B cell (primary cell): Measurements from ENCODE around the gene RFT1. TPM values are rescaled to one million over a fixed set of nuclear protein-coding genes. Genes with fewer than 3 reads are reported as not detected.

ENCODE experiments used
- ATAC-seq: fragments of 200-7000 bp; cut with Tn5 transposase; one replicate; pipeline ENCODE4 v1.10.0; 2021; ENCODE audit warnings: low read depth, mild to moderate bottlenecking, moderate number of reproducible peaks, moderate library complexity
- CTCF ChIA-PET: fragments of 350-600 bp; sonication (Branson Sonifier 250); formaldehyde crosslinking; loops from one replicate; lab custom pipeline; 2021; ENCODE audit warnings: antibody characterized with exemption, inconsistent platforms; lab: Charles Lee
- POLR2A ChIA-PET: fragments of 350-600 bp; sonication (Branson Sonifier 250); formaldehyde crosslinking; loops from one replicate; lab custom pipeline; 2021; ENCODE audit warnings: antibody characterized with exemption; lab: Charles Lee
- DNase-seq: peaks from one replicate; pipeline ENCODE4 v3.0.0; 2013
- H2AFZ ChIP-seq: 2 replicates; pipeline ENCODE4 v1.6.1; 2012; ENCODE audit warnings: mild to moderate bottlenecking, low read depth, low read length; ENCODE audit not compliant: insufficient read depth, poor library complexity, severe bottlenecking
- H3K27ac ChIP-seq, 2 donors: 1 replicate in 1 of 2; 2 replicates in 1 of 2; pipeline ENCODE4 v1.5.1; 2012 to 2013; ENCODE audit warnings: low read length in 2 of 2, mild to moderate bottlenecking in 2 of 2, moderate library complexity in 1 of 2
- H3K27me3 ChIP-seq, 4 experiments: fragments of 200-600 bp in 1 of 4; sonication (generic) in 1 of 4; replicated peaks in 1 of 4; 1 replicate in 2 of 4; 2 replicates in 2 of 4; pipeline versions ENCODE4 v1.6.1 to v1.7.0; 2013 to 2016; ENCODE audit warnings: low read length in 3 of 4, mild to moderate bottlenecking in 2 of 4, mixed read lengths in 1 of 4, moderate library complexity in 1 of 4; ENCODE audit not compliant: insufficient read depth in 4 of 4, control insufficient read depth in 3 of 4; ENCODE audit errors: control extremely low read depth in 1 of 4
- H3K36me3 ChIP-seq, 2 experiments: replicated peaks in 1 of 2; 1 replicate in 1 of 2; 2 replicates in 1 of 2; pipeline versions ENCODE4 v1.6.1 to v1.7.1; 2013; ENCODE audit warnings: low read length in 1 of 2; ENCODE audit not compliant: insufficient read depth in 2 of 2, control insufficient read depth in 1 of 2; ENCODE audit errors: control extremely low read depth in 1 of 2, extremely low read depth in 1 of 2
- H3K4me1 ChIP-seq, 2 donors: fragments of 200-600 bp in 1 of 2; sonication (generic) in 1 of 2; 1 replicate in 1 of 2; 2 replicates in 1 of 2; pipeline versions ENCODE4 v1.5.1 to v1.6.1; 2013 to 2017; ENCODE audit warnings: low read length in 2 of 2; ENCODE audit not compliant: control insufficient read depth in 2 of 2, insufficient read depth in 2 of 2
- H3K4me2 ChIP-seq: replicated peaks from 2 replicates; pipeline ENCODE3; 2012; ENCODE audit warnings: mild to moderate bottlenecking, low read depth, low read length; ENCODE audit not compliant: poor library complexity, severe bottlenecking
- H3K4me3 ChIP-seq, 5 experiments: fragments of 200-600 bp in 1 of 5; sonication (generic) in 1 of 5; 1 replicate in 3 of 5; 2 replicates in 2 of 5; pipeline versions ENCODE4 v1.5.1 to v1.7.0; 2011 to 2016; ENCODE audit warnings: low read length in 4 of 5, mild to moderate bottlenecking in 4 of 5, low read depth in 2 of 5, control low read depth in 1 of 5, moderate library complexity in 1 of 5; ENCODE audit not compliant: insufficient read depth in 1 of 5; ENCODE audit errors: control extremely low read depth in 1 of 5, extremely low read depth in 1 of 5
- H3K79me2 ChIP-seq: fragments of 200-600 bp; sonication (generic); one replicate; pipeline ENCODE4 v1.6.0; 2016; ENCODE audit warnings: low read length; ENCODE audit not compliant: control insufficient read depth, insufficient read depth
- H3K9ac ChIP-seq: fragments of 200-600 bp; sonication (generic); 2 replicates; pipeline ENCODE4 v1.6.1; 2017; ENCODE audit warnings: mild to moderate bottlenecking, low read length, moderate library complexity
- H3K9me3 ChIP-seq, 3 donors: one replicate each; pipeline versions ENCODE4 v1.6.1 to v1.7.1; 2013; ENCODE audit warnings: low read length in 2 of 3; ENCODE audit not compliant: control insufficient read depth in 2 of 3, insufficient read depth in 1 of 3; ENCODE audit errors: control extremely low read depth in 1 of 3
- H4K20me1 ChIP-seq: 2 replicates; pipeline ENCODE4 v1.6.0; 2012; ENCODE audit warnings: mild to moderate bottlenecking, low read length; ENCODE audit not compliant: insufficient read depth, control insufficient read depth, poor library complexity, severe bottlenecking
- H3K27ac Mint-ChIP-seq: one replicate; pipeline ENCODE4 v1.8.0; 2021; ENCODE audit warnings: mixed read lengths
- H3K27me3 Mint-ChIP-seq: one replicate; pipeline ENCODE4 v1.8.0; 2021; ENCODE audit warnings: mixed read lengths
- H3K4me1 Mint-ChIP-seq: one replicate; pipeline ENCODE4 v1.8.0; 2021; ENCODE audit warnings: mixed read lengths
- H3K4me3 Mint-ChIP-seq: one replicate; pipeline ENCODE4 v1.8.0; 2021; ENCODE audit warnings: mixed read lengths
- H3K9me3 Mint-ChIP-seq: one replicate; pipeline ENCODE4 v1.8.0; 2022; ENCODE audit warnings: mixed read lengths; ENCODE audit not compliant: insufficient read depth
- EZH2 ChIP-seq: IDR thresholded peaks from 2 replicates; pipeline ENCODE4 v1.6.1; 2012; ENCODE audit warnings: borderline replicate concordance, low read depth, mild to moderate bottlenecking, moderate library complexity, low read length; ENCODE audit not compliant: insufficient read depth, poor library complexity, severe bottlenecking
- WGBS: methylation state at CpG from one replicate; pipeline ENCODE4 v1.1.5; 2013; ENCODE audit warnings: missing lambda C conversion rate; ENCODE audit not compliant: insufficient coverage; 5-methylcytosine and 5-hydroxymethylcytosine counted together
- intact Hi-C: fragments of 100-400 bp; cut with micrococcal nuclease; formaldehyde crosslinking; loops from one replicate; pipeline ENCODE4 v1.10.0; 2022
- polyA plus RNA-seq: library from polyadenylated mRNA; depleted of rRNA; stranded (reverse); fragments of >200 nt; gene quantifications from 2 replicates; pipeline ENCODE4 v1.2.3, GENCODE V29; 2012
- total RNA-seq, 2 donors: library from RNA; stranded (reverse); fragments of 120-200 nt in 1 of 2; gene quantifications; 1 replicate in 1 of 2; 2 replicates in 1 of 2; pipeline versions ENCODE4 v1.2.3 to v1.2.4, GENCODE V29; 2013 to 2022
- TF ChIP-seq, protein P1 (sequence below): fragments of 200-600 bp; IDR thresholded peaks from one replicate; pipeline ENCODE4 v1.8.0; 2022; ENCODE audit warnings: antibody characterized with exemption, mild to moderate bottlenecking

RFT1 gene
- total and polyA plus RNA-seq, 2 donors (not counting 1 experiment from before 2014, with no cell fraction given) = 12.1 to 28.9 TPM

DNA sequence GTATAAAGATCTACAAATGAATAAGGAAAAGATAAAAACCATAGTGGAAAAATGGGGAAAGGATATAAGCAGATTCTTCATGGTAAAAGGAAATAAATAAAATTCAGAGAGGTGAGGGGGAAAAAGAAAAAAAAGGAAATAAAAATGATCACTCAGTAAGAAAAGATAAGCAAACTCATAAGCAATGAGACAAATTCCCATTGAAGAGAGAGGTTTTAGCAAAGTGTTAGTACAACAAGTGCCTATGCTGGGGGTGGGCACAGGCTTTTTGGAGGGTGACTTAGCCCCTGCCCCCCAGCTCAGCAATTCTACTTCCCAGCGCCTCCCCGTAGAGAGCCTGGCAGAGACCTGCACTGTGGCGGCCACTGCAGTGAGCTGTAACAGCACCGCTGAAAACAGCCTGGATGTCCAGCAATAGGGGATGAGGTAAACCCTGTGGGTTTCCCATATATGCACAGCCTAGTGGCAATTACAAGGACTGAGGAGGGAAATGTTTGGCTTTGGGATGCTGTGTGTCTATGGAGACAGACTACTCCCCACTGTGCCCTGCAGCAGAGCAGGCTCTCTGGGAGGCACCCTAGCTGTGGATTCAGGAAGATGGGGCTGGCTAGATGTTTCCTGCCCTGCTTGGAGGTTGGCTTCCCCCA lies 60.7 kb downstream of the RFT1 start:
- intact Hi-C loops = no loop called here
- Mint-ChIP-seq H3K27ac (no peak overlapping the region), H3K9me3 (no peaks in the 10 kb centered on the region), H3K27me3 (peaks cover 6% of the 10 kb centered on the region), H3K4me3 (no peak overlapping the region), H3K4me1 (peaks cover 17% of the 10 kb centered on the region)
- no peaks in the 10 kb centered on the region for H3K36me3 ChIP-seq
- H3K9me3 ChIP-seq = no peaks in the 10 kb centered on the region
- H3K79me2 ChIP-seq = no peaks in the 10 kb centered on the region
- whole genome bisulfite sequencing = 90% methylated on average over 3 of the region's 4 CpGs
- H3K4me3 ChIP-seq = no peak overlapping the region
- H3K27ac ChIP-seq = no peak overlapping the region
- CTCF ChIA-PET = interaction anchor here (0.7 to 2.0 kb wide), 2 partner anchors 132 to 224 kb away, joined by 3 to 8 read pairs; no protein-coding TSS in a partner anchor
- no peaks in the 10 kb centered on the region for H4K20me1 ChIP-seq
- H3K27me3 ChIP-seq = peaks cover 0 to 9% (median 0%) of the 10 kb centered on the region in 4 experiments
- no peak overlapping the region for H2AFZ ChIP-seq
- no peak for DNase-seq
- H3K4me1 ChIP-seq = peaks cover 12 to 21% of the 10 kb centered on the region in 2 donors
- POLR2A ChIA-PET = no interaction called here
- ATAC-seq = no peak
- no peak overlapping the region for H3K4me2 ChIP-seq
- TF ChIP-seq, protein P1, sequence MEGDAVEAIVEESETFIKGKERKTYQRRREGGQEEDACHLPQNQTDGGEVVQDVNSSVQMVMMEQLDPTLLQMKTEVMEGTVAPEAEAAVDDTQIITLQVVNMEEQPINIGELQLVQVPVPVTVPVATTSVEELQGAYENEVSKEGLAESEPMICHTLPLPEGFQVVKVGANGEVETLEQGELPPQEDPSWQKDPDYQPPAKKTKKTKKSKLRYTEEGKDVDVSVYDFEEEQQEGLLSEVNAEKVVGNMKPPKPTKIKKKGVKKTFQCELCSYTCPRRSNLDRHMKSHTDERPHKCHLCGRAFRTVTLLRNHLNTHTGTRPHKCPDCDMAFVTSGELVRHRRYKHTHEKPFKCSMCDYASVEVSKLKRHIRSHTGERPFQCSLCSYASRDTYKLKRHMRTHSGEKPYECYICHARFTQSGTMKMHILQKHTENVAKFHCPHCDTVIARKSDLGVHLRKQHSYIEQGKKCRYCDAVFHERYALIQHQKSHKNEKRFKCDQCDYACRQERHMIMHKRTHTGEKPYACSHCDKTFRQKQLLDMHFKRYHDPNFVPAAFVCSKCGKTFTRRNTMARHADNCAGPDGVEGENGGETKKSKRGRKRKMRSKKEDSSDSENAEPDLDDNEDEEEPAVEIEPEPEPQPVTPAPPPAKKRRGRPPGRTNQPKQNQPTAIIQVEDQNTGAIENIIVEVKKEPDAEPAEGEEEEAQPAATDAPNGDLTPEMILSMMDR = no peak
- TF ChIP-seq EZH2 = no peak
- no peak overlapping the region for H3K9ac ChIP-seq

DNA sequence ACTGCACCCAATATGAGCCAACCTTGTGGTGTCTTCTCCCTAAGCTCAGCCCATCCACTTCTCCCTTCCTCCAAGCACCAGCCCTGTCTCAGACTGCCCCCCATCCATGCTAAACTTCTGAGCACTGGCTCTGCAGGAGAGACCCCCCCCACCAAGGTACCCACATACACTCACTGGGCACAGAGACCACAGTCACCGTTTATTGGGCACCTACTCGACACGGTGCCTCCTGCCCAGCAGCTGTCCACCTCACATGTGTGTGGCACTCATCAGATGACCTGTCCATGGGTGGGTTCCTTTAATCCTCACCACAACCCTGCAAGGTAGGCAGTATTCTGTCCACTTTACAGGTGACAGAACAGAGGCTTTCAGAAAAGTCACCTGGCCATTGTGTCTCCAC lies 62.1 kb downstream of the RFT1 start:
- no peak overlapping the region for H3K4me3 ChIP-seq
- no peak overlapping the region for H2AFZ ChIP-seq
- H3K27me3 ChIP-seq = peaks cover 0 to 12% (median 0%) of the 10 kb centered on the region in 4 experiments
- no peak overlapping the region for H3K27ac ChIP-seq
- intact Hi-C loops = no loop called here
- no peak overlapping the region for H3K4me2 ChIP-seq
- H3K9me3 ChIP-seq = no peaks in the 10 kb centered on the region
- no peaks in the 10 kb centered on the region for H3K9me3 Mint-ChIP-seq
- H3K27me3 Mint-ChIP-seq = peaks cover 9% of the 10 kb centered on the region
- ATAC-seq (no peak), DNase-seq (no peak)
- H3K4me1 Mint-ChIP-seq = peaks cover 10% of the 10 kb centered on the region
- POLR2A ChIA-PET = no interaction called here
- TF ChIP-seq EZH2 = no peak
- TF ChIP-seq, protein P1 = no peak
- H3K36me3 ChIP-seq = no peaks in the 10 kb centered on the region
- 80% methylated on average over 3 of the region's 3 CpGs for WGBS
- H3K4me1 ChIP-seq = peaks cover 7 to 15% of the 10 kb centered on the region in 2 donors
- CTCF ChIA-PET = no interaction called here
- no peaks in the 10 kb centered on the region for H3K79me2 ChIP-seq
- H3K4me3 Mint-ChIP-seq = no peak overlapping the region
- H3K9ac ChIP-seq = no peak overlapping the region
- H4K20me1 ChIP-seq = no peaks in the 10 kb centered on the region
- no peak overlapping the region for H3K27ac Mint-ChIP-seq
